Endothelial cell of umbilical vein (primary cell): ENCODE data around the gene UROC1. TPM values are rescaled to one million over a fixed set of nuclear protein-coding genes. Genes with fewer than 3 reads are reported as not detected.
A peak's percentile ranks its signal among the peaks of the same experiment; 100 is the strongest.

Experiments used
- BruUV-seq: library from RNA; stranded (reverse); fragments of 400-500 nt; replicated peaks from 2 replicates; lab custom pipeline; 2021; lab: Mats Ljungman, UMichigan
- CTCF ChIA-PET: fragments of 300-600, 350-600 bp; sonication (Branson Sonifier 250); formaldehyde crosslinking; loops from one replicate; lab custom pipeline; 2021; ENCODE audit warnings: antibody characterized with exemption, inconsistent platforms; lab: Charles Lee
- POLR2A ChIA-PET: fragments of 300-600, 350-600 bp; sonication (Branson Sonifier 250); formaldehyde crosslinking; loops from one replicate; lab custom pipeline; 2021; ENCODE audit warnings: antibody characterized with exemption, inconsistent platforms; lab: Charles Lee
- DNase-seq: peaks from one replicate; pipeline ENCODE4 v3.0.0-alpha.2; 2011; ENCODE audit warnings: low read depth, low spot score
- FAIRE-seq: peaks from 2 replicates; lab custom pipeline; 2011; peaks lifted over from hg19 to GRCh38; lab: Jason Lieb, UNC
- H2AFZ ChIP-seq: 2 replicates; pipeline ENCODE4 v1.6.0; 2012; ENCODE audit warnings: low read depth, low read length, control low read depth, inconsistent platforms
- H3K27ac ChIP-seq: 2 replicates; pipeline ENCODE4 v1.5.1; 2011; ENCODE audit warnings: low read depth, mild to moderate bottlenecking, control low read depth, low read length, moderate library complexity; ENCODE audit not compliant: insufficient read depth
- H3K27me3 ChIP-seq, 2 experiments: 2 replicates each; pipeline versions ENCODE4 v1.6.0 to v1.6.1; 2011; ENCODE audit warnings: low read length in 2 of 2, mixed read lengths in 1 of 2; ENCODE audit not compliant: control insufficient read depth in 2 of 2, insufficient read depth in 2 of 2
- H3K36me3 ChIP-seq, 2 experiments: 2 replicates in 1 of 2; 3 replicates in 1 of 2; pipeline ENCODE4 v1.5.1; 2011; ENCODE audit warnings: low read length in 2 of 2, mild to moderate bottlenecking in 1 of 2, moderate library complexity in 1 of 2; ENCODE audit not compliant: control insufficient read depth in 2 of 2, insufficient read depth in 2 of 2; ENCODE audit errors: extremely low read depth in 1 of 2
- H3K4me1 ChIP-seq: 3 replicates; pipeline ENCODE4 v1.5.1; 2011; ENCODE audit warnings: mild to moderate bottlenecking, low read length; ENCODE audit not compliant: control insufficient read depth, insufficient read depth; ENCODE audit errors: extremely low read depth
- H3K4me2 ChIP-seq: 2 replicates; pipeline ENCODE4 v1.6.1; 2011; ENCODE audit warnings: low read length, control low read depth, mixed read lengths; ENCODE audit not compliant: insufficient read depth
- H3K4me3 ChIP-seq, 3 experiments: fragments of 200-600 bp in 1 of 3; sonication (generic), shearing (Covaris generic) in 1 of 3; replicated peaks in 1 of 3; 2 replicates each; pipeline ENCODE4 v1.5.1; 2011 to 2016; ENCODE audit warnings: control low read depth in 3 of 3, low read length in 3 of 3, mild to moderate bottlenecking in 2 of 3, inconsistent platforms in 1 of 3, low read depth in 1 of 3, moderate library complexity in 1 of 3; ENCODE audit not compliant: insufficient read depth in 1 of 3
- H3K79me2 ChIP-seq: 2 replicates; pipeline ENCODE4 v1.6.0; 2012; ENCODE audit warnings: low read length, inconsistent platforms; ENCODE audit not compliant: control insufficient read depth, insufficient read depth
- H3K9ac ChIP-seq: replicated peaks from 2 replicates; pipeline ENCODE3; 2011; ENCODE audit warnings: low read length, control low read depth; ENCODE audit not compliant: insufficient read depth; ENCODE audit errors: extremely low read depth
- H3K9me1 ChIP-seq: replicated peaks from 3 replicates; pipeline ENCODE4 v1.6.0; 2011; ENCODE audit warnings: mild to moderate bottlenecking, low read length; ENCODE audit not compliant: control insufficient read depth, insufficient read depth; ENCODE audit errors: extremely low read depth
- H3K9me3 ChIP-seq: replicated peaks from 2 replicates; pipeline ENCODE4 v1.5.1; 2012; ENCODE audit warnings: low read length, inconsistent platforms; ENCODE audit not compliant: control insufficient read depth, insufficient read depth
- H4K20me1 ChIP-seq: replicated peaks from 2 replicates; pipeline ENCODE3; 2011; ENCODE audit warnings: mild to moderate bottlenecking, low read length; ENCODE audit not compliant: control insufficient read depth, insufficient read depth; ENCODE audit errors: extremely low read depth
- CTCF ChIP-seq, 2 donors: IDR thresholded peaks; 1 replicate in 1 of 2; 2 replicates in 1 of 2; pipeline ENCODE4 v1.5.1; 2011; ENCODE audit warnings: low read length in 2 of 2, mild to moderate bottlenecking in 2 of 2, moderate library complexity in 2 of 2, control low read depth in 1 of 2, inconsistent platforms in 1 of 2, low read depth in 1 of 2; ENCODE audit not compliant: insufficient read depth in 1 of 2; ENCODE audit errors: extremely low read depth in 1 of 2
- EZH2 ChIP-seq: IDR thresholded peaks from 2 replicates; pipeline ENCODE4 v1.6.1; 2012; ENCODE audit warnings: borderline replicate concordance, low read depth, mild to moderate bottlenecking, moderate library complexity, low read length, inconsistent platforms; ENCODE audit not compliant: severe bottlenecking
- MAX ChIP-seq: IDR thresholded peaks from 2 replicates; pipeline ENCODE4 v1.6.1; 2011; ENCODE audit not compliant: insufficient read depth, insufficient read length
- dilution Hi-C: fragments of 300-500 bp; cut with MboI; formaldehyde crosslinking; loops from one replicate; pipeline ENCODE4 v1.15.0; 2019; ENCODE audit warnings: low sequenced_read_pairs; ENCODE audit not compliant: extremely low pct_ligation_motif_present
- intact Hi-C: fragments of 100-400 bp; cut with micrococcal nuclease; formaldehyde crosslinking; loops from one replicate; pipeline ENCODE4 v1.10.0; 2022
- polyA plus RNA-seq, 4 experiments: library from polyadenylated mRNA; depleted of rRNA in 3 of 4; stranded (reverse) in 3 of 4; unstranded in 1 of 4; fragments of >200 nt; gene quantifications; 2 replicates each; pipeline versions ENCODE4 v1.2.1 to v1.2.3, GENCODE V29; 2011 to 2012; ENCODE audit warnings: missing spikeins in 1 of 4
- total RNA-seq: library from RNA; stranded (reverse); gene quantifications from 2 replicates; pipeline ENCODE4 v1.2.3, GENCODE V29; 2021

The UROC1 gene
- total and polyA plus RNA-seq, 2 donors (not counting 3 experiments of a cell fraction or from before 2014, with no cell fraction given) = not detected

- Histone ChIP-seq H3K4me2 (peak overlapping the region; percentile 8), H3K9ac (no peak overlapping the region), H3K9me3 (no peaks in the 10 kb centered on the region), H3K27ac (no peak overlapping the region), H4K20me1 (no peaks in the 10 kb centered on the region), H3K79me2 (no peaks in the 10 kb centered on the region), H3K4me3 (no peak overlapping the region), H3K27me3 (peaks cover 0 to 1% of the 10 kb centered on the region in 2 experiments), H3K36me3 (no peaks in the 10 kb centered on the region), H3K4me1 (peaks cover 15% of the 10 kb centered on the region), H3K9me1 (no peaks in the 10 kb centered on the region), H2AFZ (peak overlapping the region; percentile 3)
- BruUV-seq = no TSS peak
- dilution Hi-C loops (no loop called here), intact Hi-C loops (loop anchor here (1.0 kb wide), 1 partner anchor 11 kb away; no protein-coding TSS in a partner anchor)
- DNase-seq (peak; percentile 48), FAIRE-seq (peak; percentile 74)
- CTCF ChIA-PET = interaction anchor here (1.3 to 2.2 kb wide), 4 partner anchors 9 to 48 kb away, joined by 3 to 8 read pairs (median 6); partner anchors contain the start of gene ZXDC
- TF ChIP-seq MAX = peak; percentile 32
- TF ChIP-seq CTCF (IDR thresholded peaks at IDR 0.05; ENCODE audit: extremely low read depth in 1 of 2, insufficient read depth in 1 of 2, low read depth in 1 of 2, low read length in 2 of 2) = peak; percentile 16 to 45
- TF ChIP-seq EZH2 = no peak
- POLR2A ChIA-PET = no interaction called here
These were observed 30.3 kb downstream of the UROC1 start for GRCh38 chr3:126487151-126487771.
